BLaER1 treated with 17β-estradiol and CSF1 and Interleukin-3, amounts not matched to agents 10 nM and 100 nM (cell line): ENCODE measurements around the gene PPIP5K2.
"Not testable (repeated sequence)": the region's sequence is repeated elsewhere in the genome, so short reads cannot be mapped to it uniquely, and the experiment has no call there.

ENCODE experiments used
- H3K27ac ChIP-seq, 11 experiments: shearing (Covaris generic); formaldehyde crosslinking; 2 replicates each; pipeline ENCODE4 v1.8.1; 2022
- H3K27me3 ChIP-seq, 11 experiments: shearing (Covaris generic); formaldehyde crosslinking; 2 replicates each; pipeline ENCODE4 v1.8.1; 2022
- H3K36me3 ChIP-seq, 11 experiments: shearing (Covaris generic); formaldehyde crosslinking; 2 replicates each; pipeline ENCODE4 v1.8.1; 2022
- H3K4me1 ChIP-seq, 10 experiments: shearing (Covaris generic); formaldehyde crosslinking; 2 replicates each; pipeline ENCODE4 v1.8.1; 2022
- H3K4me2 ChIP-seq, 11 experiments: shearing (Covaris generic); formaldehyde crosslinking; 2 replicates each; pipeline ENCODE4 v1.8.1; 2022
- H3K4me3 ChIP-seq, 10 experiments: shearing (Covaris generic); formaldehyde crosslinking; 2 replicates each; pipeline ENCODE4 v1.8.1; 2022
- H3K9ac ChIP-seq, 11 experiments: shearing (Covaris generic); formaldehyde crosslinking; 2 replicates each; pipeline ENCODE4 v1.8.1; 2022
- H3K9me3 ChIP-seq, 11 experiments: shearing (Covaris generic); formaldehyde crosslinking; replicated peaks in 1 of 11; 2 replicates each; pipeline ENCODE4 v1.8.1; 2022
- H4K20me1 ChIP-seq, 11 experiments: shearing (Covaris generic); formaldehyde crosslinking; 2 replicates each; pipeline ENCODE4 v1.8.1; 2022
- Cebpa-rat ChIP-seq, 11 experiments: shearing (Covaris generic); IDR thresholded peaks; 2 replicates each; pipeline ENCODE4 v1.8.1; 2022

Gene PPIP5K2

GRCh38 chr5:103119765-103120606, at the start of gene PPIP5K2, which contains the start of gene GIN1:
Gene PPIP5K2 (plus strand): TSS chr5:103120301. CDS start chr5:103129590, 9,289 bp downstream.
Gene GIN1 (minus strand): TSS chr5:103120138. CDS start chr5:103108707, 11,431 bp downstream.
- H3K9me3 ChIP-seq, result no peaks in the 10 kb centered on the region
- TF ChIP-seq Cebpa-rat (IDR thresholded peaks at IDR 0.05), result peak in 6 of 11 experiments; percentile 42 to 72 (median 53); a peak in 9 of 22 replicates

DNA sequence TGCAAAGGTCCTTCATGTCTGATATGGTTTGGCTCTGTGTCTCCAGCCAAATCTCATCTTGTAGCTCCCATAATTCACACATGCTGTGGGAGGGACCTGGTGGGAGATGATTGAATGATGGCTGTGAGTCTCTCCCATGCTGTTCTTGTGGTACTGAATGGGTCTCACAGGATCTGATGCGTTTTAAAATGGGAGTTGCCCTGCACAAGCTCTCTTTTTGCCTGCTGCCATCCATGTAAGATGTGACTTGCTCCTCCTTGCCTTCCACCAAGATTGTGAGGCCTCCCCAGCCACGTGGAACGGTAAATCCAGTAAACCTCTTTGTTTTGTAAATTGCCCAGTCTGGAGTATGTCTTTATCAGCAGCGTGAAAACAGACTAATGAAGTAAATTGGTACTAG, 46.6 kb upstream of the PPIP5K2 start:
- peaks cover 47 to 64% (median 59%) of the 10 kb centered on the region in 11 experiments for H3K9me3 ChIP-seq
- not testable (repeated sequence) for H3K36me3 ChIP-seq, H3K27me3 ChIP-seq, H3K9ac ChIP-seq, H4K20me1 ChIP-seq, H3K27ac ChIP-seq, H3K4me2 ChIP-seq, H3K4me3 ChIP-seq, H3K4me1 ChIP-seq

More at GRCh38 chr5:103119765-103120606, at the start of gene PPIP5K2, which contains the start of gene GIN1:
- H3K4me3 ChIP-seq, result peak within 1 kb of the TSS; percentile 68 to 94 (median 86)
- H3K36me3 ChIP-seq, result peaks cover 5 to 30% (median 19%) of the 10 kb centered on the region in 11 experiments; a peak in 15 of 22 replicates
- H4K20me1 ChIP-seq, result peaks cover 0 to 33% (median 13%) of the 10 kb centered on the region in 11 experiments; a peak in 6 of 22 replicates
- H3K27ac ChIP-seq, result peak within 1 kb of the TSS; percentile 92 to 99 (median 97)
- H3K27me3 ChIP-seq, result no peaks in the 10 kb centered on the region
- H3K4me2 ChIP-seq, result peak within 1 kb of the TSS; percentile 78 to 94 (median 89)
- H3K9ac ChIP-seq, result peak within 1 kb of the TSS; percentile 87 to 97 (median 94)
- H3K4me1 ChIP-seq, result peaks cover 27 to 58% (median 43%) of the 10 kb centered on the region in 10 experiments

DNA sequence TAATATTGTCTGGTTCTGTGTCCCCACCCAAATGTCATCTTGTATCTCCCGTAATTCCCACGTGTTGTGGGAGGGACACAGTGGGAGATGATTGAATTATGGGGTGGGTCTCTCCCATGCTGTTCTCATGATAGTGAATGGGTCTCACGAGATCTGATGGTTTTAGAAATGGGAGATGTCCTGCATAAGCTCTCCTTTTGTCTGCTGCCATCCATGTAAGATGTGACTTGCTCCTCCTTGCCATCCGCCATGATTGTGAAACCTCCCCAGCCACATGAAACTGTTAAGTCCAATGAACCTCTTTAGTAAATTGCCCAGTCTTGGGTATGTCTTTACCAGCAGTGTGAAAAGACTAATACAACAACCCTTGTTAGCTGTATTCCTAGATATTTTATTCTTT, 44.7 kb upstream of the PPIP5K2 start:
- Histone ChIP-seq H3K27me3 (no peaks in the 10 kb centered on the region), H3K4me1 (no peaks in the 10 kb centered on the region), H3K36me3 (no peaks in the 10 kb centered on the region), H3K4me2 (no peak overlapping the region), H3K9me3 (peaks cover 62 to 83% (median 79%) of the 10 kb centered on the region in 11 experiments), H4K20me1 (no peaks in the 10 kb centered on the region), H3K9ac (no peak overlapping the region), H3K27ac (no peak overlapping the region), H3K4me3 (no peak overlapping the region)
- TF ChIP-seq Cebpa-rat (IDR thresholded peaks at IDR 0.05), result no peak

GRCh38 chr5:103079796-103080195, 40.3 kb upstream of the PPIP5K2 start:
- no peak overlapping the region for H3K27ac ChIP-seq
- H3K4me2 ChIP-seq, result no peak overlapping the region
- peaks cover 7 to 18% (median 13%) of the 10 kb centered on the region in 11 experiments for H3K36me3 ChIP-seq
- peaks cover 55 to 90% (median 75%) of the 10 kb centered on the region in 11 experiments for H3K9me3 ChIP-seq
- no peaks in the 10 kb centered on the region for H3K4me1 ChIP-seq
- no peak overlapping the region for H3K4me3 ChIP-seq
- H3K27me3 ChIP-seq, result no peaks in the 10 kb centered on the region
- no peaks in the 10 kb centered on the region for H4K20me1 ChIP-seq
- H3K9ac ChIP-seq, result no peak overlapping the region
- no peak for TF ChIP-seq Cebpa-rat (IDR thresholded peaks at IDR 0.05)

GRCh38 chr5:103086547-103086946, 33.6 kb upstream of the PPIP5K2 start:
- H3K36me3 ChIP-seq, result peaks cover 34 to 81% (median 57%) of the 10 kb centered on the region in 11 experiments

DNA sequence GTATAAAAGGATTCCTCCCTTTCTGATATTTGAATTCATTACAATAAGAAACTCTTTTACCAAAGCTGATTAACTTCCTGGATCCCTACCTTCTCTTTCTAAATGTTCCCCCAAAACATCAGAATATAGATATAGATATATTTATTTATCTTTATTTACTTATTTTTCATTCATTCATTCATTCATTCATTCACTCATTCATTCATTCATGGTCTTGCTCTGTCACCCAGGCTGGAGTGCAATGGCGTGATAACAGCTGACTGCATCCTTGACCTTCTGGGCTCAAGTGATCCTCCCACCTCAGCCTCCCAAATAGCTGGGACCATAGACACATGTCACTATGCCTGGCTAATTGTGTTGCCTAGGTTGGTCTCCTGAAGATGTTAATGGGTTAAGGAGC, 30.8 kb upstream of the PPIP5K2 start:
- no peak overlapping the region for H3K4me2 ChIP-seq
- TF ChIP-seq Cebpa-rat (IDR thresholded peaks at IDR 0.05), result no peak
- no peaks in the 10 kb centered on the region for H4K20me1 ChIP-seq
- H3K36me3 ChIP-seq, result peaks cover 42 to 97% (median 57%) of the 10 kb centered on the region in 11 experiments
- no peak overlapping the region for H3K27ac ChIP-seq
- no peaks in the 10 kb centered on the region for H3K4me1 ChIP-seq
- H3K27me3 ChIP-seq, result no peaks in the 10 kb centered on the region
- no peak overlapping the region for H3K9ac ChIP-seq
- H3K9me3 ChIP-seq, result peaks cover 7 to 25% (median 14%) of the 10 kb centered on the region in 11 experiments
- H3K4me3 ChIP-seq, result no peak overlapping the region

More at GRCh38 chr5:103086547-103086946, 33.6 kb upstream of the PPIP5K2 start:
- H3K4me1 ChIP-seq, result no peaks in the 10 kb centered on the region
- H3K9me3 ChIP-seq, result peaks cover 16 to 43% (median 30%) of the 10 kb centered on the region in 11 experiments
- no peak overlapping the region for H3K4me2 ChIP-seq
- H4K20me1 ChIP-seq, result no peaks in the 10 kb centered on the region
- H3K9ac ChIP-seq, result no peak overlapping the region
- H3K27ac ChIP-seq, result no peak overlapping the region
- H3K27me3 ChIP-seq, result no peaks in the 10 kb centered on the region
- TF ChIP-seq Cebpa-rat (IDR thresholded peaks at IDR 0.05), result no peak
- H3K4me3 ChIP-seq, result no peak overlapping the region

DNA sequence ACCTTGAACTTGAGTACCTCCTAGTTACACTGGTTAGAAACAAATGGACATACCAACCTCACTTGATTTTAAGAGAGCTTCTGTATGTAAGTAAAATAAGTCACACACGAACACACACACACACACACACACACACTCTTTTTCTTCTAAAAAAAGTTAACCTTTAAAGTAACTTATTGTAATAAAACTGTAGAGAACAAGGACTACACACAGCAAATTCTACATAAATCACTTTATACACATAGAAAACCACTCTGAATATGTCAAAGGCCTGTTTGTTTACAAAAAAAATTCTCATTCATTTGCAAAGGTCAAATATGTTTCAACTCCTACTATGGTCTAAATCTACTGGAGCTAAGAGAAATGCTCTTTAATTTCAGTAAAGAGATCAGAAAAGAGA, 29.3 kb upstream of the PPIP5K2 start:
- H3K27me3 ChIP-seq, result no peaks in the 10 kb centered on the region
- H3K4me1 ChIP-seq, result peaks cover 0 to 2% (median 0%) of the 10 kb centered on the region in 10 experiments; a peak in 1 of 20 replicates
- peaks cover 31 to 97% (median 46%) of the 10 kb centered on the region in 11 experiments for H3K36me3 ChIP-seq
- H3K4me3 ChIP-seq, result no peak overlapping the region
- TF ChIP-seq Cebpa-rat (IDR thresholded peaks at IDR 0.05), result no peak
- H3K9me3 ChIP-seq, result peaks cover 0 to 9% (median under 1%) of the 10 kb centered on the region in 11 experiments; a peak in 6 of 22 replicates
- no peak overlapping the region for H3K9ac ChIP-seq
- H3K4me2 ChIP-seq, result no peak overlapping the region
- no peak overlapping the region for H3K27ac ChIP-seq
- no peaks in the 10 kb centered on the region for H4K20me1 ChIP-seq

- no peak for TF ChIP-seq Cebpa-rat (IDR thresholded peaks at IDR 0.05)
- Histone ChIP-seq H3K4me2 (no peak overlapping the region), H3K4me1 (peaks cover 0 to 3% (median 0%) of the 10 kb centered on the region in 10 experiments; a peak in 1 of 20 replicates), H3K4me3 (no peak overlapping the region), H3K36me3 (peaks cover 15 to 97% (median 38%) of the 10 kb centered on the region in 11 experiments), H3K9me3 (peaks cover 0 to 4% (median 0%) of the 10 kb centered on the region in 11 experiments; a peak in 2 of 22 replicates), H3K9ac (no peak overlapping the region), H3K27me3 (no peaks in the 10 kb centered on the region), H3K27ac (no peak overlapping the region), H4K20me1 (no peaks in the 10 kb centered on the region)
Observed at GRCh38 chr5:103092676-103093075, 27.4 kb upstream of the PPIP5K2 start.

DNA sequence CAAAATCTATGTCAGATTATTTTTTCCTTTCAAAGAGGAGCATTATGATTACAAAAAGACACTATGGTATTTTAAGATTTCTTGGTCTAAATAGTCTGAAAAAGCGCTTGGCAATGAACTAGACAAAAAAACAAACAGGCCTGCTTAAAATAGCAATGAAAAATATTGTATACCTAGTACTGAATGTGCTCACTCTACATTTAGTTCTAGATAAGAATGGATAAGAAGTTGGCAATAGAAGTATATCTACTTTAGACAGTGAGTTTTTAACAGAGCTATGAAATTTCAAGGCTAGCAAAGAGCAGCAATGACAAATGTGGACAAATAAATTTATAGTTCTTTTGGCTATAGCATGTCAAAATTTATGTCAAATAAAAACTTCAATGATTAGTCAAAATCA, 26.4 kb upstream of the PPIP5K2 start:
- Histone ChIP-seq H3K27ac (no peak overlapping the region), H3K4me2 (no peak overlapping the region), H3K36me3 (peaks cover 8 to 95% (median 30%) of the 10 kb centered on the region in 11 experiments), H3K9me3 (peaks cover 0 to 4% (median 0%) of the 10 kb centered on the region in 11 experiments; a peak in 1 of 22 replicates), H3K9ac (no peak overlapping the region), H4K20me1 (no peaks in the 10 kb centered on the region), H3K27me3 (no peaks in the 10 kb centered on the region), H3K4me1 (peaks cover 0 to 3% (median 0%) of the 10 kb centered on the region in 10 experiments; a peak in 1 of 20 replicates), H3K4me3 (no peak overlapping the region)
- TF ChIP-seq Cebpa-rat (IDR thresholded peaks at IDR 0.05), result no peak
